ENCODE data around the gene PDE9A.

The PDE9A gene

DNA sequence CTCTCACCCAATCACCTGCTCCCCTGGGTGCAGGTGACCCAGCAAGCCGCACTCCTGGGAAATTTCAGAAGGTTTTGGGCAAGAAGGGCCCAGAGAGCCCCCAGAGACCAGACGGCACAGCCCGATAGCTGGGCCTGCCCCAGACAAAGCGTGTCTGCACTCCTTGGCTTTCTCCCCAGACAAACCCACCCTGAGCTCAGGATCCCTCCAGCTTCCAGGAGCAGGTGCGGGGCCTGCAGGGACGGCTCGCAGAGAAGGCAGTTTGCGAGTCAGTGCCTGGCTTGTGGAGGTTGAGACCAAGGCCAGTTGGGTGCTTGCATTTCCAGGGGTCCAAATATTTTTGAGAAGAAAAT lies 6.7 kb downstream of the PDE9A start:
- TF ChIP-seq SIN3A (IDR thresholded peaks at IDR 0.05; ENCODE audit: borderline replicate concordance, insufficient read depth, low read length) (no peak), POLR2AphosphoS5 (IDR thresholded peaks at IDR 0.05; ENCODE audit: low read depth, low read length) (no peak), FOXP2 (optimal IDR thresholded peaks at IDR 0.05; ENCODE audit: borderline replicate concordance, extremely low read depth, extremely low read length, insufficient read depth) (no peak), TAF1 (IDR thresholded peaks at IDR 0.05; ENCODE audit: borderline replicate concordance, insufficient read depth, low read length) (no peak)
- TF ChIP-seq, protein P1, sequence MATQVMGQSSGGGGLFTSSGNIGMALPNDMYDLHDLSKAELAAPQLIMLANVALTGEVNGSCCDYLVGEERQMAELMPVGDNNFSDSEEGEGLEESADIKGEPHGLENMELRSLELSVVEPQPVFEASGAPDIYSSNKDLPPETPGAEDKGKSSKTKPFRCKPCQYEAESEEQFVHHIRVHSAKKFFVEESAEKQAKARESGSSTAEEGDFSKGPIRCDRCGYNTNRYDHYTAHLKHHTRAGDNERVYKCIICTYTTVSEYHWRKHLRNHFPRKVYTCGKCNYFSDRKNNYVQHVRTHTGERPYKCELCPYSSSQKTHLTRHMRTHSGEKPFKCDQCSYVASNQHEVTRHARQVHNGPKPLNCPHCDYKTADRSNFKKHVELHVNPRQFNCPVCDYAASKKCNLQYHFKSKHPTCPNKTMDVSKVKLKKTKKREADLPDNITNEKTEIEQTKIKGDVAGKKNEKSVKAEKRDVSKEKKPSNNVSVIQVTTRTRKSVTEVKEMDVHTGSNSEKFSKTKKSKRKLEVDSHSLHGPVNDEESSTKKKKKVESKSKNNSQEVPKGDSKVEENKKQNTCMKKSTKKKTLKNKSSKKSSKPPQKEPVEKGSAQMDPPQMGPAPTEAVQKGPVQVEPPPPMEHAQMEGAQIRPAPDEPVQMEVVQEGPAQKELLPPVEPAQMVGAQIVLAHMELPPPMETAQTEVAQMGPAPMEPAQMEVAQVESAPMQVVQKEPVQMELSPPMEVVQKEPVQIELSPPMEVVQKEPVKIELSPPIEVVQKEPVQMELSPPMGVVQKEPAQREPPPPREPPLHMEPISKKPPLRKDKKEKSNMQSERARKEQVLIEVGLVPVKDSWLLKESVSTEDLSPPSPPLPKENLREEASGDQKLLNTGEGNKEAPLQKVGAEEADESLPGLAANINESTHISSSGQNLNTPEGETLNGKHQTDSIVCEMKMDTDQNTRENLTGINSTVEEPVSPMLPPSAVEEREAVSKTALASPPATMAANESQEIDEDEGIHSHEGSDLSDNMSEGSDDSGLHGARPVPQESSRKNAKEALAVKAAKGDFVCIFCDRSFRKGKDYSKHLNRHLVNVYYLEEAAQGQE (IDR thresholded peaks at IDR 0.05; ENCODE audit: insufficient read depth in 1 of 2, low read depth in 2 of 2, low read length in 2 of 2), result no peak

DNA sequence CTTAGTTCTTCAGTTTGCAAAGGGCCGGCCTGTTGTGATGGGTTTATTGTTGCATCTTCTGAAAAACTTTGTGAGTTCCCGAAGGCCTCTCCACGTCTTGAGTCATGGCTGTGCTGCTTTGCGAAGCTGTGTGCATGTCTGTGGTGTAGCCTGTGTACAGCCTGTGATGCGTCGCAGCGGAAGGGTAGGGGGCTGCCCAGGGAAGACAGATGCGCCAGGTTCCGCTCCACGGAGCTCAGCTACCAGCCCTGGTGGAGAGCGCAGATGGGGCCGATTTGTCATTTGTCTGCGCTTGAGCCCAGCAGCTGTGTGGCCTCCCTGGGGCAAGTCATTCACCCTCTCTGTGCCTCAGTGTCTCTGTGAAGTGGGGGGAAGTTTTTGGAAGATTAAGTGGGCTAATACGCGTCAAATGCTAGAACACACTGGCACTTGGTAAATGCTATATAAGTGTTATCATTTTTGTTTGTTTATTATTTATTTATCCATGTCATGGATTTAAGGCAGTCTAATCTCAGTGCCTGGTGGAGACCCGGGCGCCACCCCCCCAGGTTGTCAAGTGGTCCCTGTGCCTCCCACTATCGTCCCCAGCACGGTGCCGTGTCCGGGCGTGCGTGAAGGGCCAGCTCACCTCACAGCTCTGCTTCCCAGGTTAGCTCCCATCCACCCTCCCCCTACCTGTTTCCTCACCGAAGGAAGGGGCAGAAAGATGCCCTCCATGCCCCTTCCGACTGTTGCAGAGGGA lies 8.4 kb downstream of the PDE9A start:
- TF ChIP-seq FOXP2 (optimal IDR thresholded peaks at IDR 0.05; ENCODE audit: borderline replicate concordance, extremely low read depth, extremely low read length, insufficient read depth), result no peak
- TF ChIP-seq SIN3A (IDR thresholded peaks at IDR 0.05; ENCODE audit: borderline replicate concordance, insufficient read depth, low read length), result no peak
- TF ChIP-seq TAF1 (IDR thresholded peaks at IDR 0.05; ENCODE audit: borderline replicate concordance, insufficient read depth, low read length), result no peak
- TF ChIP-seq, protein P1 (IDR thresholded peaks at IDR 0.05; ENCODE audit: insufficient read depth in 1 of 2, low read depth in 2 of 2, low read length in 2 of 2), result no peak
- no peak for TF ChIP-seq POLR2AphosphoS5 (IDR thresholded peaks at IDR 0.05; ENCODE audit: low read depth, low read length)

DNA sequence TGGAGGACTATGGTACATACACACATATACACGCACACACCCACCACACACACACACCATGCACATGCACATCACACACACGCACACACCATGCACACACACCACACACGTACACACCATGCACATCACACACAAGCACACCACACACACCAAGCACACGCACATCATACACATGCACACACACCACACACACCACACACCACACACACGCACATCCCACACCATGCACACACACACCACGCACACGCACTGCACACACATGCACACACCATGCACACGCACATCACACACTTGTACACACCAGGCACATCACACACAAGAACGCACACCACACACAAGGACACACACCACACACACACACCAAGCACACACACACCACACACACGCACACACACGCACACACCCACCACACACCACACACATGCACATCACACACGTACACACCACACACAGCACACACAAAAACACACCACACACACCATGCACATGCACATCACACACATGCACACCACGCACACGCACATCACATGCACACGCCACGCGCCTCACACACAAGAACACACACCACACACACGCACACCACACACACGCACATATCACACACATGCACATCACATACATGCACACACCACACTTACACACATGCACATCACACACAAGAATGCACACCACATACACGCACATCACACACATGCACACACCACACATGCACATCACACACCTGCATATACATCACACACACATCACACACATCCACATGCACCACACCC lies 9.2 kb downstream of the PDE9A start:
- TF ChIP-seq FOXP2 (optimal IDR thresholded peaks at IDR 0.05; ENCODE audit: borderline replicate concordance, extremely low read depth, extremely low read length, insufficient read depth) (no peak), TAF1 (IDR thresholded peaks at IDR 0.05; ENCODE audit: borderline replicate concordance, insufficient read depth, low read length) (no peak), POLR2AphosphoS5 (IDR thresholded peaks at IDR 0.05; ENCODE audit: low read depth, low read length) (no peak), SIN3A (IDR thresholded peaks at IDR 0.05; ENCODE audit: borderline replicate concordance, insufficient read depth, low read length) (no peak)
- TF ChIP-seq, protein P1 (IDR thresholded peaks at IDR 0.05; ENCODE audit: insufficient read depth in 1 of 2, low read depth in 2 of 2, low read length in 2 of 2), result no peak

DNA sequence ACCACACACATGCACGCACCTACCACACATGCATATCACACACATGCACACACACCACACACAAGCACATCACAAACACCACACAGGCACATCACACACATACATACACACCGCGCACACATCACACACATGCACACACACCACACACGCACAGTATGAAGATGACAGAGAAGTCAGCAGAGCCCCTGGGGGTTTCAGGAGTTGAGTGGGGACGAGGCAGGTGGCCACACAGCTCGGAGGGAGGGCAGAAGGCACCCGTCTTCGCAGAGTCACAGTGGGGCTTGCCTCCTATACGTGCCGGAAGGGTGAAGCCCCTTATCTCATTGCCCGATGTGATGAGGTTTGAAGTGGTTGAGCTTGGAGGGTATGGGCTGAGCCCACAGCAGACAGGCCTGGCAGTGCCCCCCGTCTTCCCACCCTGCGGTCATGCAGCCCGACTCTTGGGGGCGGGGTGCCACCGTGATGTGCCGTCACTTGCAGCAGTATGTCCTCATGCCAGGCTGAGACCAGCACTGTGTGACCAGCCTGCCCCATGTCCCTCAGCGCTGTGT lies 9.9 kb downstream of the PDE9A start:
- no peak for TF ChIP-seq SIN3A (IDR thresholded peaks at IDR 0.05; ENCODE audit: borderline replicate concordance, insufficient read depth, low read length)
- TF ChIP-seq TAF1 (IDR thresholded peaks at IDR 0.05; ENCODE audit: borderline replicate concordance, insufficient read depth, low read length), result no peak
- no peak for TF ChIP-seq FOXP2 (optimal IDR thresholded peaks at IDR 0.05; ENCODE audit: borderline replicate concordance, extremely low read depth, extremely low read length, insufficient read depth)
- TF ChIP-seq, protein P1 (IDR thresholded peaks at IDR 0.05; ENCODE audit: insufficient read depth in 1 of 2, low read depth in 2 of 2, low read length in 2 of 2), result no peak
- TF ChIP-seq POLR2AphosphoS5 (IDR thresholded peaks at IDR 0.05; ENCODE audit: low read depth, low read length), result no peak
